MM.1S (cell line): ENCODE results near the gene HOXD8.

Source experiments
- DNase-seq: peaks from one replicate; pipeline ENCODE4 v3.0.0-alpha.2; 2015
- H2AFZ ChIP-seq: fragments of 300-600 bp; sonication (generic); 2 replicates; pipeline ENCODE4 v1.6.0; 2016; ENCODE audit warnings: antibody characterized with exemption, low read length
- H3F3A ChIP-seq: fragments of 300-600 bp; sonication (generic); 2 replicates; pipeline ENCODE4 v1.6.1; 2016; ENCODE audit warnings: mild to moderate bottlenecking, antibody characterized with exemption, low read length, moderate library complexity, mixed read lengths; ENCODE audit not compliant: insufficient read depth
- H3K27ac ChIP-seq: fragments of 300-600 bp; sonication (generic); 2 replicates; pipeline ENCODE4 v1.5.1; 2016; ENCODE audit warnings: mild to moderate bottlenecking, low read length
- H3K27me3 ChIP-seq: fragments of 300-600 bp; sonication (generic); replicated peaks from 2 replicates; pipeline ENCODE4 v1.6.0; 2016; ENCODE audit warnings: low read length; ENCODE audit not compliant: insufficient read depth
- H3K36me3 ChIP-seq: fragments of 300-600 bp; sonication (generic); replicated peaks from 2 replicates; pipeline ENCODE4 v1.6.1; 2016; ENCODE audit warnings: mild to moderate bottlenecking, low read length, mixed read lengths; ENCODE audit not compliant: insufficient read depth
- H3K4me1 ChIP-seq: fragments of 300-600 bp; sonication (generic); 2 replicates; pipeline ENCODE4 v1.6.1; 2016; ENCODE audit warnings: low read length, mixed read lengths
- H3K4me2 ChIP-seq: fragments of 300-600 bp; sonication (generic); 2 replicates; pipeline ENCODE4 v1.6.0; 2016; ENCODE audit warnings: low read depth, low read length
- H3K4me3 ChIP-seq: fragments of 300-600 bp; sonication (generic); 2 replicates; pipeline ENCODE4 v1.5.1; 2016; ENCODE audit warnings: low read length, mixed read lengths
- H3K79me2 ChIP-seq: fragments of 300-600 bp; sonication (generic); 2 replicates; pipeline ENCODE4 v1.6.1; 2016; ENCODE audit warnings: mixed run types, low read length, mixed read lengths
- H3K9ac ChIP-seq: fragments of 300-600 bp; sonication (generic); 2 replicates; pipeline ENCODE4 v1.6.1; 2016; ENCODE audit warnings: low read length, mixed read lengths
- H3K9me2 ChIP-seq: fragments of 300-600 bp; sonication (generic); replicated peaks from 2 replicates; pipeline ENCODE4 v1.6.1; 2016; ENCODE audit warnings: mild to moderate bottlenecking, low read length, mixed read lengths; ENCODE audit not compliant: insufficient read depth
- H3K9me3 ChIP-seq: fragments of 300-600 bp; sonication (generic); replicated peaks from 2 replicates; pipeline ENCODE4 v1.6.1; 2016; ENCODE audit warnings: mild to moderate bottlenecking, low read length, mixed read lengths; ENCODE audit not compliant: insufficient read depth
- H4K20me1 ChIP-seq: fragments of 300-600 bp; sonication (generic); 2 replicates; pipeline ENCODE4 v1.6.1; 2016; ENCODE audit warnings: mild to moderate bottlenecking, low read length, moderate library complexity, mixed read lengths; ENCODE audit not compliant: insufficient read depth
- CTCF ChIP-seq: fragments of 300-600 bp; sonication (generic); IDR thresholded peaks from 2 replicates; pipeline ENCODE4 v1.5.1; 2016; ENCODE audit warnings: antibody characterized with exemption, low read length, mixed read lengths
- EZH2 ChIP-seq: fragments of 300-600 bp; sonication (generic); optimal IDR thresholded peaks from 2 replicates; pipeline ENCODE3; 2017; ENCODE audit warnings: low read depth, mild to moderate bottlenecking, antibody characterized with exemption, low read length, mixed read lengths
- EZH2phosphoT487 ChIP-seq: fragments of 300-600 bp; sonication (generic); IDR thresholded peaks from 2 replicates; pipeline ENCODE4 v1.6.1; 2018; ENCODE audit warnings: antibody characterized with exemption, low read length

Gene HOXD8

GRCh38 chr2:176167398-176167797, 37.9 kb downstream of the HOXD8 start:
- no peaks in the 10 kb centered on the region for H4K20me1 ChIP-seq
- 0 out of 2 replicates have a peak, but pooled peaks cover 3% of the 10 kb centered on the region for H3K27me3 ChIP-seq
- no peaks in the 10 kb centered on the region for H3K79me2 ChIP-seq
- TF ChIP-seq EZH2 (no peak), CTCF (no peak), EZH2phosphoT487 (no peak)
- DNase-seq = no peak
- no peaks in the 10 kb centered on the region for H3K4me1 ChIP-seq
- no peaks in the 10 kb centered on the region for H3K9me3 ChIP-seq
- no peaks in the 10 kb centered on the region for H3K36me3 ChIP-seq
- no peak overlapping the region for H3K9ac ChIP-seq
- H2AFZ ChIP-seq = no peak overlapping the region
- H3K4me3 ChIP-seq = no peak overlapping the region
- no peak overlapping the region for H3K4me2 ChIP-seq
- no peak overlapping the region for H3K27ac ChIP-seq
- no peaks in the 10 kb centered on the region for H3F3A ChIP-seq
- no peaks in the 10 kb centered on the region for H3K9me2 ChIP-seq

- no peak overlapping the region for H3K4me2 ChIP-seq
- DNase-seq = no peak
- H3F3A ChIP-seq = no peaks in the 10 kb centered on the region
- no peaks in the 10 kb centered on the region for H4K20me1 ChIP-seq
- H3K9me2 ChIP-seq = no peaks in the 10 kb centered on the region
- TF ChIP-seq CTCF = no peak
- no peak for TF ChIP-seq EZH2
- no peak for TF ChIP-seq EZH2phosphoT487
- no peaks in the 10 kb centered on the region for H3K79me2 ChIP-seq
- H3K9ac ChIP-seq = no peak overlapping the region
- no peaks in the 10 kb centered on the region for H3K27me3 ChIP-seq
- no peaks in the 10 kb centered on the region for H3K9me3 ChIP-seq
- H3K36me3 ChIP-seq = no peaks in the 10 kb centered on the region
- H2AFZ ChIP-seq = no peak overlapping the region
- H3K4me3 ChIP-seq = no peak overlapping the region
- no peaks in the 10 kb centered on the region for H3K4me1 ChIP-seq
- no peak overlapping the region for H3K27ac ChIP-seq
Observed at GRCh38 chr2:176169181-176169580, 39.7 kb downstream of the HOXD8 start.

- H3K36me3 ChIP-seq = no peaks in the 10 kb centered on the region
- H3K27ac ChIP-seq = no peak overlapping the region
- H2AFZ ChIP-seq = no peak overlapping the region
- H3K4me2 ChIP-seq = no peak overlapping the region
- DNase-seq = no peak
- H3K9ac ChIP-seq = no peak overlapping the region
- H3K9me3 ChIP-seq = no peaks in the 10 kb centered on the region
- no peak overlapping the region for H3K4me3 ChIP-seq
- H3K9me2 ChIP-seq = no peaks in the 10 kb centered on the region
- no peaks in the 10 kb centered on the region for H4K20me1 ChIP-seq
- H3F3A ChIP-seq = no peaks in the 10 kb centered on the region
- TF ChIP-seq EZH2phosphoT487 (no peak), EZH2 (no peak), CTCF (no peak)
- H3K27me3 ChIP-seq = no peaks in the 10 kb centered on the region
- H3K4me1 ChIP-seq = no peaks in the 10 kb centered on the region
- no peaks in the 10 kb centered on the region for H3K79me2 ChIP-seq
Observed at GRCh38 chr2:176169711-176170110, 40.2 kb downstream of the HOXD8 start.
